Epithelial cell of prostate (primary cell): Measurements from ENCODE around the gene NPM1.
"Not testable (repeated sequence)": the region's sequence is repeated elsewhere in the genome, so short reads cannot be mapped to it uniquely, and the experiment has no call there.

Source experiments
- DNase-seq: peaks from one replicate; pipeline ENCODE4 v3.0.0-alpha.2; 2011; ENCODE audit warnings: low read depth, low spot score
- H3K27ac ChIP-seq: fragments of 450-650 bp; 2 replicates; pipeline ENCODE4 v1.5.1; 2017; ENCODE audit warnings: mild to moderate bottlenecking

The NPM1 gene

DNA sequence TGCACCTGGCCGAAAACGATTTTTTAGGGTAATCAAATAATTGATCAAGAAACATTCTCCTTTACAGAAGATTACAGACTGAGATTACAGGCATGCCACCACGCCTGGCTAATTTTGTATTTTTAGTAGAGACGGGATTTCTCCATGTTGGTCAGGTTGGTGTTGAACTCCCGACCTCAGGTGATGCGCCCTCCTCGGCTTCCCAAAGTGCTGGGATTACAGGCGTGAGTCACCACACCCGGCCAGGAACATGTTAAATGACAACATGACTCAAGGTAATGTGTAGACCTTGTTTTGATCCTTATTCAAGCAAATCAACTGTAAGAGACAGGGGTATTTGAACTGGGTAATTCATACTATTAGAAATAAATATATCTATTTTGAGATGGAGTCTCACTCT is 3.2 kb upstream of the NPM1 start:
- not testable (repeated sequence) for DNase-seq, H3K27ac ChIP-seq

DNA sequence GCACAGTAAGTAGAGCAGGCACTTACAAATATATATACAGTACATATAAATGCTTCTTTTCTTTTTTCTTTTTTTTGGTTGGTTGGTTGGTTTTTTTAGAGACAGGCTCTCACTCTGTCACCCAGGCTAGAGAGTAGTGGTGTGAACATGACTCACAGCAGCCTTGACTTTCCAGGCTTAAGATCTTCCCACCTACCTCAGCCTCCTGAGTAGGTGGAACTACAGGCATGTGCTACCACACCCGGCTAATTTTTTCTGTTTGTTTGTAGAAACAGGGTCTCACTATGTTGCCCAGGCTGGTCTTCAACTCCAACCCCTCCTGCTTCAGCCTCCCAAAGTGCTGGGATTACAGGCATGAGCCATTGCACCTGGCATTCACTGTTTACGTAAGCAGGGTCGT is 2.6 kb upstream of the NPM1 start:
- not testable (repeated sequence) for H3K27ac ChIP-seq
- DNase-seq, result peak; percentile 37

DNA sequence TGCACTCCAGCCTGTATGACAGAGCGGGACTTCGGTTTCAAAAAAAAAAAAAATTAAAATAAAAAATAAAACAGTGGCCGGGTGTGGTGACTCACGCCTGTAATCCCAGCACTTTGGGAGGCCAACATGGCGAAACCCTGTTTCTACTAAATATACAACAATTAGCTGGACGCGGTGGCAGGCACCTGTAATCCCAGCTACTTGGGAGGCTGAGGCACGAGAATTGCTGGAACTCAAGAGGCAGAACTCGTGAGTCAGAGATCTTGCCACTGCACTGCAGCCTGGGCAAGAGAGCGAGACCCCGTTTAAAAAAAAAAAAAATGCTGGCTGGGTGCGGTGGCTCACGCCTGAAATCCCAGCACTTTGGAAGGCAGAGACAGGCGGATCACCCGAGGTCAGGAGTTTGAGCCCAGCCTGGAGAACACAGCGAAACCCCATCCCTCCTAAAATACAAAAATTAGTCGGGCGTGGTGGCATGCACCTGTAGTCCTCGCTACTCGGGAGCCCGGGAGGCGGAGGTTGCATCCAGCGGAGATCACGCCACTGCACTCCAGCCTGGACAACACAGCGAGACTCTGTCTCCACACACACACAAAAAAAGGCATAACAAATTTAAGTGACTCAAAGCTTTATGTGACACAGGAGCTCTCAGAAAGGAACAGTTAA is 1.5 kb upstream of the NPM1 start:
- no peak overlapping the region for H3K27ac ChIP-seq
- DNase-seq, result no peak

DNA sequence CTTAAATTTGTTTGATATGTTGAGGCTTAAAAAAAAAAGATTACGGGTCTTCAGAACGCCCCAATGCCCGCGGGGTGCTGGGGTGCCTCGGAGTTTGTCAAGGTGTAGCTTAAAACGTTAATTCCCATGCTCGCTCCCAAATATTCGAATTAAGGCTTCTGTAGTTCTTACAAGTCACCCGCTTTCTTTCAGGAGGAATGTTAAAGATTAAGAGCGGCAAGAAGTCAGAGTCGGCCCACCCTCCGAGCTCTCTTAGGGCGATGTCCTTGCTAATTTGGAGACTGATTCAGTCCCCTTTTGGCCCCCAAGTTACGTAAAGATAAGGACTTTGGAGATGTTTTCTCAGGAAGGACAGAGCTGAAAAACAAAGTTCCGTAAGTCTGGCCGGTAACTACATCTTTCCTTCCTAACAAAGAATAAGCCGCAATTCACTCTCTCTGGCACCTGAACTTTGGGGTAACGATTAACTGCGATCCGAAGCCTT is 746 bp upstream of the NPM1 start:
- peak overlapping the region; percentile 86 for H3K27ac ChIP-seq
- DNase-seq, result no peak

DNA sequence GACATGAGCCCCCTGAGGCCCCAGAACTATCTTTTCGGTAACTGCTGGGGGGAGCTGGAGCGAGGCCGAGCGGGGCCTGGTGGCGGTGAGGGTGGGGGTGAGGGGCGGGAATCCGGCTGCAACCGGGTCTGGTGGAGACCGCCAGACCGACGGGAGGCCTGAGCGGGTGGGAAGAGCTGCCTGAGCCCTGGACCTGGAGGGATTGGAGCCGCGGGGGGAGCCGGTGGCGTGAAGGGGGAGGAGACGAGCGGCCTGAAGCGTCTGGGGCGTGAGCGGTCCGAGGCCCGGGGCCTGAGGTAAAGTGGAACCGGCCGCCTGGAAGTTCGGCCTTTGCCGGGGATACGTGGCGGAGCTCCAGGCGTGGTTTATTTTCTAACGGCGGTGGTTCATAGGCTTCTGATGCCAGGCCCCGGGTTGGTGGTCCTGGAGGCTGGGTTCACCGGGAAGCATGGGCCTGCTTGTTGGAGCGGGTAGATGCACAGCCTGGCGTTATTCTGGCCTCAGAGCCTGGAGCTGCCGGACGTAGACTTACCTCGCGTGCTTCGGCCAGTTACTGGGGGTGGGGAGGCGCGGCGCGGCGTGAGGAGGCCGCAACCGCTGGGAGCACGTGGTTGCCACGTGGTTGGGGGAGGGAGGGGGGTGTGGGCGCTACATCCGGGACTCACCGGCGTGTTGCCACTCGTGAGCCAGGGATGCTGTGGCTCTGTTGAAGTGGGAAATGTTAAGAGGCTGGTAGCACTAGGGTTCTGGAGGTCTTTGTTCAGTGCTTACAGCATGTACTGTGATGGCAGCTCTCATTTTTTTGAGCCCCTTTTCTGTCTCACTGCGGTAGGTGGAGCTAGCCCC is 544 bp downstream of the NPM1 start:
- H3K27ac ChIP-seq, result peak overlapping the region; percentile 86
- peak; percentile 22 for DNase-seq

DNA sequence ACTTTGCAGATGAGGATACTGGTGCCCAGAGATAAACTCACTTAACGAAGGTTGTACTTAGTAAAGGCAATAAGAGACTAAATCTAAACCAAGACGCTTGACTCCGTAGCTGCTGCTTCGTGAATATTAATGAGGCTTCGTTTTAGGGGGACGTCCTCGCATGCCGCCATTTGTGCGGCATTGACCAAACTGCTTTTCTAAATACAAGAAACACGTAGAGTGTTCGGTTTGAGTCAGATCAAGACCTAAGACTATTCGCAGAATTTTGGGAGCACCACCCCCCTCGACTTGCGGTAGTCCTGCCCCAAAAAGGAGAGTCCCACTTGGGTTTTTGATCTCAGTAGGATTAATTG is 1.1 kb downstream of the NPM1 start:
- peak overlapping the region; percentile 86 for H3K27ac ChIP-seq
- no peak for DNase-seq

DNA sequence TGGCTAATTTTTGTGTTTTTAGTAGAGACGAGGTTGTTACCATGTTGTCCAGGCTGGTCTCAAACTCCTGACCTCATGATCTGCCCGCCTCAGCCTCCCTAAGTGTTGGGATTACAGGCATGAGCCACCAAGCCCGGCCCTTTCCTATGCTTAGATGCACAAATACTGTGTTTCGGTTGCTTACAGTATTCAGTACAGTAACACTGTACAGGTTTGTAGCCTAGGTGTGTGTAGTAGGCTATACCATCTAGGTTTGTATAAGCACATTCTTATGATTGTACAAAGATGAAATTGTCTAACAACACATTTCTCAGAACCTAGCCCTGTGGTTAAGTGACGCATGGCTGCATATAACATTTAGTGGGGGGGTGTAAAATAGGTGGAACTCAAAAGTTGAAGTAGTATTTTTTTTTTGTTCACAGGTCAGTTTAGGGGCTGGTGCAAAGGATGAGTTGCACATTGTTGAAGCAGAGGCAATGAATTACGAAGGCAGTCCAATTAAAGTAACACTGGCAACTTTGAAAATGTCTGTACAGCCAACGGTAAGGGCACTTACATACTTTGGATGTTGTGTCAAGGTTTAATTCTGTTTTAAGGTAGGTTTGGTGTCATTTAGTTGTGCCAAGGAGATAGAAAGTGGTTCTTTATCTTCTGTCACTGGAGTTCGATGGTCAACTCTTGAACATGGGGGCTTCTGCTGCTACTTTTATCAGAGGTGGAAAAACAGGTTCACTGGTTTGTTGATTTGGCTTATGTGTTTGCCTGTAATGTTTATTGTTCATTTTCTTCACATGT is 3.4 kb downstream of the NPM1 start:
- no peak for DNase-seq
- peak overlapping the region; percentile 9 for H3K27ac ChIP-seq

DNA sequence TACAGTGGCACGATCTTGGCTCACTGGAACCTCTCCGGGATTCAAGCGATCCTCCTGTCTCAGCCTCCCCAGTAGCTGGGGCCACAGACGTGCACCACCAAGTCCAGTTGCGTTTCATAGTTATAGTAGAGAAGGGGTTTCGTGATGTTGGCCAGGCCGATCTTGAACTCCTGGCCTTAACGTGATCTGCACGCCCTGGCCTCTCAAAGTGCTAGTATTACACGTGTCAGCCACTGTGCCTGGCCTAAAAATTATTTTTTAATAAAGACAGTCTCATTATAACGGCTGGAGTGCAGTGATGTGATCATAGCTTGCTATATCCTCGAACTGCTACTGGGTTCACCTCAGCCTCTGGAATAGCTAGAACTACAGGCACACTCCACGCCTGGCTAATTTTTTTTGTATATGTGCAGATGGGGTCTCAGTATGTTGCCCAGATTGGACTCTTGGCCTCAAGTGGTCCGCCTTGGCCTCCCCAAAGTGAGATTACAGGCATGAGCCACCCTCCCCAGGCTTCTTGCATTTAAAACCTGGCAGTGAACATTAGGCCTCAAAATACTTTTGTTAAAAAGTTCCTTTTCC is 4.4 kb downstream of the NPM1 start:
- DNase-seq, result no peak
- H3K27ac ChIP-seq, result no peak overlapping the region

DNA sequence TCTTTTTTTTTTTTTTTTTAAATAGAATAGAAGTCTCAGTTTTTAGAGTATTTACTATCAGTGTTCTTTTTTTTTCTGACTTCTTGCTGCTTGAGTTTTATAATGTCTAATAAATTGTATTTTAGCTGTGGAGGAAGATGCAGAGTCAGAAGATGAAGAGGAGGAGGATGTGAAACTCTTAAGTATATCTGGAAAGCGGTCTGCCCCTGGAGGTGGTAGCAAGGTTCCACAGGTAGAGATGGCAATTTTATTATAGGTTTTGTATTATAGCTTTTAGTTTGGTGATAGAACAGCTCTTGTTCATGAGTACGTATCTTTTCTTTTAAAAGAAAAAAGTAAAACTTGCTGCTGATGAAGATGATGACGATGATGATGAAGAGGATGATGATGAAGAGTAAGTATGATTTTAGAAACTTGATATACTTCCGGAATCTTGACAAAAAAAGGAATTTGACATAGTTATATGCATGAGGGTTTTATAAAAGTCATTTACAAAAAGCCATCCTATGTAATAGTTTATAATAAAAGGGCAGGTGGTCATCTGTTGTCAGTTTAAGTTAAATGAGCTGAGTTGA is 5.0 kb downstream of the NPM1 start:
- DNase-seq, result no peak
- no peak overlapping the region for H3K27ac ChIP-seq

DNA sequence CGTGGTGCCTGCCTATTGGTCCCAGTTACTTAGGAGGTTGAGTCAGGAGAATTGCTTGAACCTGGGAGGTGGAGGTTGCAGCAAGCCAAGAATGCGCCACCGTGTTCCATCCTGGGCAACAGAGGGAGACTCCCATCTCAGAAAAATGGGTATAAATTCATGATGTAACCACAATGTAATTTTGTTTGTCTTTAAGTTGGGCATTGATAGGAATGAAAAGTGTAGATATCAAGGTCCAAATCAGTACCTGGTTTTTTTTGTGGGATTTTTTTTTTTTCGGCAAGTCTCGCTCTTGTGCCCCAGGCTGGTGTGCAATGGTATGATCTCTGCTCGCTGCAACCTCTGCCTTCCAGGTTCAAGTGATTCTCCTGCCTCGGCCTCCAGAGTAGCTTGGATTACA is 7.4 kb downstream of the NPM1 start:
- no peak for DNase-seq
- H3K27ac ChIP-seq, result peak overlapping the region; percentile 17

DNA sequence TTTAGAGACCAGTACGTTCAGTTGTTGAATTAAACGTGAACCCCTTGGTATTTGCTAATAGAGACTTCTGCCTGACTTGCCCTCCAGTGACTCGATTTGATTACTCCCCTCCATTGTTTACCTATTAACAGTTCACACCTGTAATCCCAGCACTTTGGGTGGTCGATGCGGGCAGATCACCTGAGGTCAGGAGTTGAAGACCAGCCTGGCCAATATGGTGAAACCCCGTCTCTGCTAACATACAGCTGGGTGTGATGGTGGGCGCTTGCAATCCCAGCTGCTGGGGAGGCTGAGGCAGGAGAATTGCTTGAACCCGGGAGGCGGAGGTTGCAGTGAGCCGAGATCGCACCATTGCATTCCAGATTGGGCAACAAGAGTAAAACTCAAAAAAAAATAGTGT is 8.9 kb downstream of the NPM1 start:
- H3K27ac ChIP-seq, result not testable (repeated sequence)

DNA sequence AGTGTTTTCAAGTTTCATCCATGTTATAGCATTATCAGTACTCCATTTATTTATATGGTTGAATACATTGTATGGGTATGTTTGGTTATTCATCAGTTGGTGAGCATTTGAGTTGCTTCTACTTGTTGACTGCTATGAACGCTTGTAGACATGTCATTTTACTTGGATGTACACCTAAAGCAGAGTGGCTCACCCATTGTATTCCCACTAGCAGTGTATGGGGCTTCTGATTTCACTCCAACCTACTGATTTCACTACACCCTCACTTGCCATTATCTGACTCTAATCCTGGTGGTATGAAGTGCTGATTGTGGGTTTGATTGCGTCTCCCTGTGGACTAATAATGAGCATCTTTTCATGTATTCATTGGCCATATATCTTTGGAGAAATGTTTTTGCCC is 9.5 kb downstream of the NPM1 start:
- no peak for DNase-seq
- no peak overlapping the region for H3K27ac ChIP-seq

More for the DNA sequence above, 8.9 kb downstream of the NPM1 start:
- DNase-seq, result not testable (repeated sequence)

DNA sequence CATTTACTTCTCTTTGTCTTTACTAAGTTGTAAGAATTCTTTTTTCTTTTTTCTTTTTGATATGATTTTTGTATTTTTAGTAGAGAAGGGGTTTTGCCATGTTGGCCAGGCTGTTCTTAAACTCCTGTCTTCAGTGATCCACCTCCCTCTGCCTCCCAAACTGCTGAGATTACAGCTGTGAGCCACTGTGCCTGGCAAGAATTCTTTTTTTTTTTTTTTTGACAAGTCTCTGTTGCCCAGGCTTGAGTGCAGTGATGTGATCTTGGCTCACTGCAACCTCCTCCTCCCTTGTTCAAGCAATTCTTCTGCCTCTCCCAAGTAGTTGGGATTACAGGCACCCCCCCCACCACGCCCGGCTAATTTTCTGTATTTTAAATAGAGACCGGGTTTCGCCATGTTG is 9.9 kb downstream of the NPM1 start:
- no peak overlapping the region for H3K27ac ChIP-seq
- DNase-seq, result no peak

DNA sequence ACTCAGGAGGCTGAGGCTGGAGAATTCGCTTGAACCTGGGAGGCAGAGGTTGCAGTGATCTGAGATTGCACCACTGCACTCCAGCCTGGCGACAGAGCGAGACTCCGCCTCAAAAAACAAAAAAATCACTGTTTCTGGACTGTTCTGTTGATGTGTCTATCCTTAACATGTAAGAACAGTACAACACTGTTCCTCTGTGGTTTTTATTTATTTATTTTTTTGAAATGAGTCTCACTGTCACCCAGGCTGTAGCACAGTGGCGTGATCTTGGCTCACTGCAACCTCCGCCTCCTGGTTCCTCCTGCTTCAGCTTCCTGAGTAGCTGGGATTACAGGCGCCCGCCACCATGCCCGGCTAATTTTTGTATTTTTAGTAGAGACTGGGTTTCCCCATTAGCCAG is 11.0 kb downstream of the NPM1 start:
- DNase-seq, H3K27ac ChIP-seq: not testable (repeated sequence)

DNA sequence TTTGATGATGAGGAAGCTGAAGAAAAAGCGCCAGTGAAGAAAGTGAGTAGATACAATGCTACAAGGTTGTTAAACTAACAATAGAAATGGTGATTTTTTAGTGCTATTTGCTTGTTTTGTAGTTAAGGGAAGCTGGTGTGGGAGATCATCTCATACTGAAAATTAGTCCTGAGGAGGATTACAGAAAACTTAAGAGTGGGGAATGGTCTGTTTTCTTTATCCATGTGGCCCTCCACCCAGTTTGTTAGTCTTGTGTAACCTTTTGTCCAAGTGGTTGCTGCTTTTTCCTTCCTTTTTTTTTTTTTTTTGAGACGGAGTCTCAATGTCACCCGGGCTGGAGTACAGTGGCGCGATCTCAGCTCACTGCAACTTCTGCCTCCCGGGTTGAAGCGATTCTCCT is 12.5 kb downstream of the NPM1 start:
- DNase-seq, result no peak
- H3K27ac ChIP-seq, result no peak overlapping the region

DNA sequence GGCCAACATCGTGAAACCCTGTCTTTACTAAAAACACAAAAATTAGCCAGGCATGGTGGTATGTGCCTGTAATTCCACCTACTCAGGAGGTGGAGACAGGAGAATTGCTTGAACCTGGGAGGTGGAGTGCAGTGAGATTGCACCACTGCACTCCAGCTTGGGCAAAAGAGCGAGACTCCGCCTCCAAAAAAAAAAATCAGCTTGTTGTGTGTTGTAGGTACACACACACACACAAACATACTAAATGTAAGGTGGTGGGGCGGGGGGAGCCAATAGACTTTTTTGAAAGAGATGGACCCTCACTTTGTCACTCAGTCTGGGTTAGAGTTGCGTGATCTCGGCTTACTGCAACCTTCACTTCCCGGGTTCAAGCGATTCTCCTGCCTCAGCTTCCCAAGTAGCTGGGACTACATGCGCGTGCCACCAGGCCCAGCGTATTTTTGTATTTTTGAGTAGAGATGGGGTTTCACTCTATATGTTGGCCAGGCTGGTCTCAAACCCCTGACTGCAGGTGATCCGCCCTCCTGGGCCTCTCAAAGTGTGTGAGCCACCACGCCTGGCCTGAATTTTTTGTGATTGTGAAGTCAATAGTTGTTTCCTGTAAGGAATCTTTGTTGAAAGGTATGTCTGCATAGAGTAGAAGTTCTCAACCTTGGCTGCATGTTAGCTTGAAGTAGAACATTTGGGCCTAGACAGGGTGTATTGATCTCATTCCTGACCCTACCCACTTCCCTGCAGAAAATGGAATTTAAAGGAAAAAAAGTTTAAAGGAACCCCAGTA is 13.7 kb downstream of the NPM1 start:
- H3K27ac ChIP-seq, result no peak overlapping the region
- DNase-seq, result no peak

DNA sequence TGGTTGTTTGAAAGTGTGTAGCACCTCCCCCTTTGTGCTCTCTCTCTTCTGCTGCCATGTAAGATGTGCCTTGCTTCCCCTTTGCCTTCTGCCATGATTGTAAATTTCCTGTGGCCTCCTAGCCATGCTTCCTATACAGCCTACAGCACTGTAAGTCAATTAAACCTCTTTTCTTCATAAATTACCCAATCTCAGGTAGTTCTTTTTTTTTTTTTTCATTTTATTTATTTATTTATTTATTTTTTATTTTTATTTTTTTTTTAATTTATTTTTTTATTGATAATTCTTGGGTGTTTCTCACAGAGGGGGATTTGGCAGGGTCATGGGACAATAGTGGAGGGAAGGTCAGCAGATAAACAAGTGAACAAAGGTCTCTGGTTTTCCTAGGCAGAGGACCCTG is 15.1 kb downstream of the NPM1 start:
- not testable (repeated sequence) for H3K27ac ChIP-seq, DNase-seq

DNA sequence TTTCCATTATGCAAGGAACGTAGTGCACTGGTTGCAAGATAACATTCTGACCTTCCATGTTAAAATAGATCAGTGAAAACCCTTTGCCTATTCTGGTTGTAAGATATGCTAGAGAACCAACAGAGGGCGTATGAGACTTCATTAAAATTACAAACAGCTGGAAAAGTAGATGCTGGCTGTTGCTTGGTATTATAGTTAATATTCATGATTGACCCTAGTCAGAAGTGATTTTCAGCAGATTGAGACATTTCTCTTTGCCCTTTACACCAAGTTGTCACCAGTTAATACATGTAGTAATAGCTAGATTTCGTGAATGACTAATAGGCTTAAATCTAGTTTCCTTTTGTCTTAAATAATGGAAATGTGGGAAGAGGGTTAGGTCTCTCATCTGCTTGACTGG is 18.0 kb downstream of the NPM1 start:
- no peak overlapping the region for H3K27ac ChIP-seq
- no peak for DNase-seq

DNA sequence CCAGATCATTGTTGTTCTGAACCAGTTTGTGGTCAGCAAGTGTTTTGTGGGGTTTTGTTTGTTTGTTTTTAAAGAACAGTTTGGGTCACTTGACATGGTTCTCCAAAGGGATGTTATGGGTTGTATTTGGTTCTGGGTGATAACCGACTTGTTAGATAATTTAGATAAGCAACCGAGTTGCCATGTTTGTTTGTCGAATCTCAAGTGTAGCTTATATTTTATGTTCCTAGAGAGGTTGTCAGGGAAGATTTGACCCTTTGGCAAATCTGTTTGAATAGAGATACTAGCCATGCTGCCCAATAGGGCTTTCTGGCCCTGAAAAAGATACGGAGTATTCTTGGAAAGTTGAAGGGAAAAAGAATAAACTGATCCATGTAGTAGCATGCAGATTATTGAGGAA is 19.6 kb downstream of the NPM1 start:
- DNase-seq, result no peak
- peak overlapping the region; percentile 7 for H3K27ac ChIP-seq
